ENCODE measurements around the gene NHERF1.

Gene NHERF1

GRCh38 chr17:74760404-74761105 lies 12.1 kb downstream of the NHERF1 start:
- intact Hi-C loops (cut with DNase I): no loop called here
- peak in 28 of 42 donors; percentile 35 to 80 (median 63) for DNase-seq

- intact Hi-C loops (cut with DNase I): no loop called here
- no peak for DNase-seq
Observed at GRCh38 chr17:74761419-74761818, 13.0 kb downstream of the NHERF1 start.

GRCh38 chr17:74761931-74762330 lies 13.5 kb downstream of the NHERF1 start:
- intact Hi-C loops (cut with DNase I): no loop called here
- no peak for DNase-seq

GRCh38 chr17:74763565-74764387 lies 15.3 kb downstream of the NHERF1 start:
- intact Hi-C loops (cut with DNase I): no loop called here
- DNase-seq: peak in 19 of 42 donors; percentile 13 to 78 (median 58)

- intact Hi-C loops (cut with DNase I): no loop called here
- DNase-seq: no peak
Observed at GRCh38 chr17:74764751-74765286, 16.4 kb downstream of the NHERF1 start.

- intact Hi-C loops (cut with DNase I): no loop called here
- DNase-seq: no peak
Observed at GRCh38 chr17:74766413-74766812, 18.0 kb downstream of the NHERF1 start.

GRCh38 chr17:74767111-74767516 lies 18.7 kb downstream of the NHERF1 start:
- peak; percentile 80 to 97 (median 93) for DNase-seq
- intact Hi-C loops (cut with DNase I): no loop called here

GRCh38 chr17:74768069-74768762 lies 19.8 kb downstream of the NHERF1 start:
- intact Hi-C loops (cut with DNase I): no loop called here
- peak in 29 of 42 donors; percentile 21 to 85 (median 64) for DNase-seq

GRCh38 chr17:74768763-74769114 lies 20.3 kb downstream of the NHERF1 start:
- peak in 2 of 42 donors; percentile 17 to 27 for DNase-seq
- intact Hi-C loops (cut with DNase I): no loop called here

- intact Hi-C loops (cut with DNase I): no loop called here
- no peak for DNase-seq
Observed at GRCh38 chr17:74769266-74769855, 20.9 kb downstream of the NHERF1 start.

GRCh38 chr17:74769856-74770497 lies 21.5 kb downstream of the NHERF1 start:
- no peak for DNase-seq
- intact Hi-C loops (cut with DNase I): loop anchor here (2.0 kb wide), 1 partner anchor 25 kb away; no protein-coding TSS in a partner anchor

- intact Hi-C loops (cut with DNase I): loop anchor here (2.0 kb wide), 1 partner anchor 26 kb away; no protein-coding TSS in a partner anchor
- peak; percentile 42 to 87 (median 70) for DNase-seq
Observed at GRCh38 chr17:74770498-74771318, 22.3 kb downstream of the NHERF1 start.

GRCh38 chr17:74771319-74771914 lies 23.0 kb downstream of the NHERF1 start:
- intact Hi-C loops (cut with DNase I): loop anchor here (2.0 kb wide), 1 partner anchor 27 kb away; no protein-coding TSS in a partner anchor
- DNase-seq: no peak

GRCh38 chr17:74772053-74772452 lies 23.6 kb downstream of the NHERF1 start:
- intact Hi-C loops (cut with DNase I): no loop called here
- no peak for DNase-seq

- intact Hi-C loops (cut with DNase I): no loop called here
- DNase-seq: no peak
Observed at GRCh38 chr17:74773414-74773813, 25.0 kb downstream of the NHERF1 start.

GRCh38 chr17:74773871-74774286 lies 25.5 kb downstream of the NHERF1 start:
- no peak for DNase-seq
- intact Hi-C loops (cut with DNase I): no loop called here

- intact Hi-C loops (cut with DNase I): no loop called here
Observed at GRCh38 chr17:74775409-74776043, 27.1 kb downstream of the NHERF1 start.

More at GRCh38 chr17:74775409-74776043, 27.1 kb downstream of the NHERF1 start:
- DNase-seq: no peak
